Measurements from ENCODE around the gene CELF6.

GRCh38 chr15:72289597-72290325, 30.2 kb downstream of the CELF6 start:
- TF ChIP-seq CTCF (IDR thresholded peaks at IDR 0.05) (no peak), ZFX (IDR thresholded peaks at IDR 0.05; ENCODE audit: borderline replicate concordance) (no peak)
